HG03565 (cell line): Measurements from ENCODE around the gene NKAIN4.

Experiments
- ATAC-seq: cut with Tn5 transposase; IDR thresholded peaks from one replicate; pipeline ENCODE4 v1.9.1; 2021; ENCODE audit warnings: mild to moderate bottlenecking, moderate library complexity; ENCODE audit not compliant: unreplicated experiment

Gene NKAIN4

DNA sequence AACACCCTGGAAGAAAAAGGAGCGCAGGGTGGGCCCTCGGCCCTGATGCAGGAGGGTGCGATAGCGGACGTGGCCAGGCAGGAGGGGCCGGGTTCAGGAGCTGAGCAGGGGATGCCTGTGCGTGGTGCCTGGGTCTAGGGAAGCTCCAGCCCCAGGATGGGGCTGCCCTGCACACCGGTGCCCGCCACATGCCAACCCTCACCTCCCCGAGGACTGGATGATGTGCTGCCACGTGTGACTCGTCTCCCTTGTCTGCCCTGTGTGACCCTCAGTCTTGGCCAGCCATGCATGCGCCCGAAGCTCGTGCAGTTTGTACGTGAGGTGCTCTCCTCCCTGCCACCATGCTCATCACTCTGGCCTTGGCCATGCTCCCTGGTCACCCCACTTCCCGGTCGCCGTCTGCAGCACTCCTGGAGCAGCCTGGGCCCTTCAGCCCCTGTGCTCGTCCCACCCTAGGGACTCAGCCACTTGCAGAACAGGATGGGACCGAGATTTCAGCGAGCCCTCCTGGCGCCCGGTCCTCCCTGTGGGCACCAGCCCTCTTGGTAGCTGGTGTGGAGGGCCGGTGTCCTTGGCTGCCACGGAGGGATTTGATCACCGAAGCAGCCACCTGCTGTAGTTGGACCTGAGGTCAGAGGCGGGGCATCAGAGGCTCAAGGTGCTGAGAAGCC, 34.5 kb upstream of the NKAIN4 start:
- ATAC-seq = no peak

DNA sequence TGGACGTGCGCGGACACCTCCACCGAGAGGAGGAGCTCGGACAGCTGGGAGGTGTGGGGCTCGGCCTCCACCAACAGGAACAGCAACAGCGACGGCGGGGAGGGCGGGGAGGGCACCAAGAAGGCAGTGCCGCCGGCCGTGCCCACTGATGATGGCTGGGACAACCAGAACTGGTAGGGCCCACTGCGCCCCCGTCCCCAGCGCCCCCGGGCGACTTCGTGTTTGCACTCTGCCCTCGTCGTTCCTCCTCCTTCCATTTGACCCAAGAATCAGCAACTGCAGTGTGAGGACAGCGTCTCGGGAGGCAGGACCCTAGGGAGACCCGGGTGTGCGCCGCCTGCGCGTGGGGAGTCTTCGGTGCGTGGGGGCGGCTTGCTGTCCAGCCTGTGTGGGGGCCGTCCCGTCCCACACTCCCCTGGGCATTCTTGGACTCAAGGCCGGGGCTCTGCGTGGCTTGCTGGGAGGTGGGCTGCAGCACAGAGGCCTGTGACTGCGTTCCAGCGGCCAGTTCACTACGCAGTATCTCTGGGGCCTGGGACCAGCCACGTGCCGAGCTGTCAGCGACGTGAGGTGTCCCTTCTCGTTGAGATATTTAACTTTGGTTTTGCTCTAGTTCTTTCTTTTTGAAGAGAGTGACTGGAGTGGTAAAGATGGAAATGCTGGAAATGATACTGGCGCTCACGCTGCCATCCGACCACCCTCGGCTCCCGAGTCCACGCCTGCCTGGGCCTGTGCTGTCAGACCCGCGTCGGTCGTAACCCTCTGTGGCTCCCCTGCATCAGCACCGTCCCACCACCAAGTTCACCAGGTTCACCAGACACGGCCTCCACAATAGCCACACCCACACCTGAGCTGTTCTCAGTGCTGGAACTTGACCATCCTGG, 33.7 kb upstream of the NKAIN4 start:
- ATAC-seq = no peak

DNA sequence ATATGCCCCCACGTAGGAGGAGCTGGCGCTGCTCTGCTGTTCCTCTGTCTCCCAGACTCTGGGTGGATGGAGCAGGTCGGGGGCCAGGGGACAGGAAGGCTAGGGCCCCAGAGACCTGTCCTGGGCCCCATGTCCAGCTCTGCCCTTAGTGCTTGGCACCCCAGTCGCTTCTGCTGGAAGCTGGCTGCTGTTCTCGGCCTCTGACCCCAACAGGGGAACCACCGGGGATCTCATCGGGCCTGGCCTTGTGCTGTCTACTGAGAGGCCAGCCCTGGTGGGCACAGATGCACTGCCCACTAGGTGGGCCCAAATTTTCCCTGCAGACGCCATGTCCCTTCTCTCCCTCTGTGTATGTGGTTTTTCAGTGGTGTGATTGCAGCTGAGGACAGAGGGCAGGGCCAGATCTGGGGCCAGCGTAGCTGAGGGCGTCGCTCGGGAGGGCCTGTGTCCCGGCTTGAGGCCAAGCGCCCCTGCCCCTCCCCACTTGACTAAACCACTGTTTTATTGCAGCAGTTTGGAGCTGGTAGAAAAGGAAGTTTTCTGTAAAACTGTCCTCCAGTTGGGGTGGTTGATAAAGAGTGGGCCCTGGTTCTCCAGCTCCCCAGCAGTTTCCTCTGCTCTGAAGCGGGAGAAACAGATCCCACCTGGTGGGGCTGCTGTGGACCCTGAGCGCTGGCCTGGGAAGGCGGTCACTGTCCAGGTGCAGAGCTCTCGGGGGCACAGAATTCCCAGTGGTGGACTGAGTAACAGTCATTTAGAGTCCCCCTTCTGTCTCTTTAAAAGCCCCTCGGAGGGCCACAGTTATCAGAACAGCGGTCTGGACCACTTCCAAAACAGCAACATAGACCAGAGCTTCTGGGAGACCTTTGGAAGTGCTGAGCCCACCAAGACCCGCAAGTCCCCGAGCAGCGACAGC, 32.8 kb upstream of the NKAIN4 start:
- no peak for ATAC-seq

DNA sequence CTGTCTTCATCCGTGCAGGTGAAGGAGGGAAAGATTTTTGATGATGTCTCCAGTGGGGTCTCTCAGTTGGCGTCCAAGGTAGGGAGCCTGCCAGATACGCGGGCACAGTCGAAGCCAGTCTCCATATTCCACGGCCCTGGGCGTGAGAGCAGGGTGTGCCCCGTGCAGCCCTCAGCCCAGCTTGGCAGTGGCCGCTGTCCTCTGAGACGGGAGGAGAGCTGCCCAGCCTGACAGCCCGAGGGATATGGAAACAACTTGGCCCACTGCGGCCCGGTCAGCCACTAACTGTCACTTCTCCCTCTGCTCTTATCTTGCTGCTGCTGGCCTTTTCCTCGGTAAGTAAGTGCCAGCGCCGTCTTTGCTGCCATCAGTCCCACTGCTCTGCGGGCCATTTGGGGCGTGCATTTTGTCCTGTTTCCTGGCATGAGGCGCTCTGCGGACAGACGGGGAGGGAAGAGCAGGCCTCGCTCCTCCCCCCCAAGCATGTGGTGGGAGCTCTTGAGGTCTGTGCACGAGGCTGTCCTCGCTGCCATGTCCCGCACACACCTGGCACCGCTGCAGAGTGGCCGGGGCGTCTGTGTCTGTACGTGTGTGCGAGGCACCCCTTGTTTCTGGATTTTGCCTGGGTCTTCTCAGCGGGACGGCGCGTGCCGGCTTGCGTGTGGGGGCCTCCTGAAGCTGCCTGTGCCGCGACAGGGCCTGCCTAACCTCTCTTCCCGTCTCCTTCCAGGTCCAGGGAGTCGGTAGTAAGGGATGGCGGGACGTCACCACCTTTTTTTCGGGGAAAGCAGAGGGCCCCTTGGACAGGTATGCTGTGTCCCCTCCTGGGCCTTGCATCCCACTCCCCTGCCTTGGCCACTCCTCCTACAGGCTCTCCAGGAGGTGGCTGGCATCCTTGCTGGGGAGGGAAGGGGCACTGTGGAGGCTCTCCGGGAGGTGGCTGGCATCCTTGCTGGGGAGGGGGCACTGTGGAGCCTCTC, 31.7 kb upstream of the NKAIN4 start:
- no peak for ATAC-seq

DNA sequence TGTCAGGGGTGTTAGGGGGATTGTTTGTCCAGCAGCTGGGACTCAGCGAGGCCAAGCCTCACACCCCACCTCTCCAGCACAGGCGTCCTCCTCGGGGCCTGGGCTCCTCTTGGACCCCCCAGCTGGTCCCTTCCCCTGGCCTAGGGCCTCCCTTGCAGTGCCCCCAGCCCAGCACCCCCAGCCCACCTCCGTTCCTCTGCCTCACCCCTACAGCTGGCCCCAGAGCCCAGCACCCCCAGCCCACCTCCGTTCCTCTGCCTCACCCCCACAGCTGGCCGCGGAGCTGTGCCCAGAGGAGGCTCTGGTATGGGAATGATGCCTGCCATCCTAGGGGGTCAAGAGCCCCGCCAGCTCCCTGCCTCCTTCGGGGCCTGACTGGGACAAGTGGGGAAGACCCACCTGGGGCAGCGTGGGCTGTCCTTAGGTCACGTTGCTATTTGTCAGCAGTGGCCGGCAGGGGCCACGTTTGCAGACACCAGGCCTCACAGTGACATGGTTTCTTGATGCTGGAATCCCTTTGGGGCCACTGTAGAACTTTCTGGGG, 30.8 kb upstream of the NKAIN4 start:
- no peak for ATAC-seq

DNA sequence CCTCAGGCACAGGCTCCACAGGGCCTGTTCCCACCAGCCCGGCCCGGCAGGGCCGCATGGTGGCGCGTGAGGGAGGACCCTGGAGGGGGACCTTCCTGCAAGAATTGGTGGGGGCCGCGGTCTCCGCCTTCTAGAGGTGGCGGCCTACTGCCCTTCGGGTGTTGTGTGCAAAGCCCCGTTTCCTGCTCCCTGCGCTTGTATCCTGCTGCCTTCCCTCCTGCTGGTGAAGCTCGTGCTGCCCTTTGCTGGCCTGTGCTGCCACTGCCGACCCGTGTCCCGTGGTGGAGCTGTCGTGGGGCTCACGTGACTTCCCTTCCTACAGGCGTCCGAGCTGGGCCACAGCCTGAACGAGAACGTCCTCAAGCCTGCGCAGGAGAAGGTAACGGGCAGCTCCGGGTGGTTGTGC, 30.3 kb upstream of the NKAIN4 start:
- ATAC-seq = no peak

DNA sequence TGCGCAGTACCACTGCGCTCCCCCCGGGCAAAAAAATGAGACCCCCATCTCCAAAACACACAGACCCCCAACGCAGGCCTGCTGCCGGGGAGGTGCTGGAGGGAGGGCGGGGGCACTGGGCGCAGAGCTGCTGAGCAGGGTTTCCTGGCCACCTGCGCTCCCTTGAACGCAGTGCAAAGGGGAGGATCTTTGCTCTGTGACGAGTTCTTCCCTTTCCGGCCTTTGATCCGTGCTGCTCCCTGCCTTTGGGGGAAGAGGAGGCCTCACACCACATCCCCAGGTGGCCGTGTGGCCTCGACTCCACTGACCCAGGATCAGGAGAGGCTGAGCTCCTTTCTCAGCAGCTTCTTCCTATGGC, 29.8 kb upstream of the NKAIN4 start:
- no peak for ATAC-seq

DNA sequence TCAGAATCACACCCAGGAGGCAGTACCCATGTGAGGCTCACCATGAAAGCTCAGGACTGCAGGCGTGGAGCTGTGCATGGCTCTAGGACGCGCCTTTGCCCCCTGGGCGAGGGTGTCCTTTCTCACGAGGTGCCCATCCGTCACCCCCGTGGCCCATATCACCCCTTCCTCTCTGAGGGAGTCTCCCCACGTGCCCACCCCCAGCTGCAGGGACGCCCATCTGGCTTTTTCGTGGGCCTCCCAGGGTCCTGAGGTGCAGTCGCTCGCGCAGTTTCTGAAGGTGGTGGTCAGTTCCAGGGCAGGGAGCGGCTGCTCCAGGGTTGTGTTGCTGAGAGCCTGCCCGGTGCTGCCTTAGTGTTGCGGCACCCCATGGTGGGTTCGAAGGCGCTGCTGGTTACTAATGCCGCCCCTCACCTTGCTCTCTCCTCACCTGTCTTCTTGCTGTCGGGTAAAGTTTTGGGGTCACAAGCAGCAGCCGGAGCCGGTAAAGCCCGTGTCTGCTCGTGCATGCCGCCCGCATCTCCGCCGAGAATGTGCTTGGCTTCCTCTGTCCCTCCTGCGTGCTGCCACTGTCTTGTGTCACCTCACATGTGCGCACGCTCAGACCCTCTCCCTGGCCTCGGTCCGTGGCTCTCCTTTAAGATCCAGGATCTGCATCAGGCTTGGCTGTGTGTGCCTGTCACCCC, 29.3 kb upstream of the NKAIN4 start:
- no peak for ATAC-seq

DNA sequence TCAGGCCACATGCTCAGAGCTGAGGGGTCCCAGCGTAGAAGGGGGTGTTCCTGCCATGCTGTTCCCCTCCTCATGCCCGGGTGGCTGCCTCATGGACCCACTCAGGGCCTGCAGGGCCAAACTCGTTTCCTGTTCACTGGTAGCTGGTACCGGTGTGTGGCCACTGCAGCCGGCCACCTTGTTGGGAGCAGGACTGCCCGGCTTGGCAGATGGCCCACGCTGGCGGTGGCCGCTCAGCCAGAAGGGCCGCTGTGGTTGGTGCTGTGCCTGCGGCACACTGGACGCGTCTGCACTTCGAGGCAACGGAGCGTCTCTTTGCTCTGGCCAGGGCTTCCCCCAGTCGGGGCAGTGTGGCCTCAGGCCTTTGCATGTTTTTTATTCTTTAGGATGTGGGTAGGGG, 28.7 kb upstream of the NKAIN4 start:
- ATAC-seq = no peak

DNA sequence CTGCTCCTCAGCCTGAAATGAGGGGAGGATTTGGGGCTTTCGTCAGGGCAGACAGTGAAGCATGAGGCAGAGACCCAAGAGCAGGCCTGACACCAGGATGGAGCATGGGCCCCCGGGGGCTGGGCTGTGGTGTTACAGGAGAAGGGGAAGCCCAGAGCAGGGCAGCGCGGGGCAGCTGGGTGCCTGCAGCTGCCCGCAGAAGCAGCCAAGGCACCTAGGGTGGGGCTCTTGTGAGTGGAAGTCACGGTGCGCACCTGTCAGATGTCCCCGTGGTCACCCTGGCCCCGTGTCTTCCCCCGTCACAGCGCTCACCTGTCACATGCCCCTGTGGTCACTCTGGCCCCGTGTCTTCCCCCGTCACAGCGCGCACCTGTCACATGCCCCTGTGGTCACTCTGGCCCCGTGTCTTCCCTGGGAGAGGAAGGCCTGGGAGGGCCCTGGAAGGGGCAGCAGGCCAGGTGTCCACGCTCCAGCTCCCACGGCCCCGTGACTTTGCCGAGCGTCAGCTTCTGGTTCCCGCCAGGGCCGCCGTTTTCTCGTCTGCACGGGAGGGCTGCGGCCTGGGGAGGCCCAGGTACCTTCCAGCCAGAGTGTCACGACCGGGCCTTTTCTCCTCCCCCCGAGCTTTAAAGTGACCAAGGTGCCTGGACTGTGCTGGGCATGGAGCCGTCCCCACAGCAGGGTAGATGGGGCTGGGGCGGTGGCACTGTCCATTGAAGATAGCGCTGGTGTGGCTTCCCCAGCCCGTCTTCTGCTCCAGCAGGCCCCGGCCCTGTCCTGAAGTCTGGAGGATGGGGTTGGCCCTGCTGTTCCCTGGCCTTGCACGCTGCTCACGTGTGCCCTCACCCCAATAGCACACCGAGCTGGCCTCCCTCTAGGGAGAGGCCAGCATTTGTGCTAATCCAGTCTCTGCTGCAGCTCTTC, 27.7 kb upstream of the NKAIN4 start:
- ATAC-seq = no peak

DNA sequence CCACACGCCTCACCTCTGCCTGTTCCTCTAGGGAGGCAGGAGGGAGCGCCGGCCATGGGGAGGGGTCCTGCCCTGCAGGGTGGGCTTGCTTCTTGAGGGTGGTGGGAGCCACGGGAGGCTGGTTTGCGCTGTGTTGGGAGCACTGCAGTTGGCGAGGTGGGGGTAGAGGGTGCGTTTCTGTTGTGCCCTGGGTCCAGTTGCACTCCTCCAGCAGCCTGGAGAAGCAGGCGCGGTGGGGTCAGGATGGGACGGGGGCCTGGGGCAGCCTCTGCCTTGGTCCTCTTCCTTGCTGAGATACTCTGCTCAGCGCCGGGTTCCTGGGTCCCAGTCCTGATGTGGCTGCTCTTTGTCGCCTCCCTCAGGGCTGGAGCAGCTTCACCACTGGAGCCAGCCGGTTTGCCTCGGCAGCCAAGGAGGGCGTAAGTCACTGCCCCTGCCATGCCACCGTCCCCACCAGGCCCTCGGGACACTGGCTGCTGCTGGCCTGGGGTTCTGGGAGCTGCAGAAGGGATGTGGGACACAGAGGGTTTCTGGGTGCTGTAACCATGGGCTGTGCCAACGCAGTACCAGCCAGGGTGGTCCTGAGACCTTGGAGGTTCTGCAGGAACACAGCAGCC, 26.8 kb upstream of the NKAIN4 start:
- no peak for ATAC-seq

DNA sequence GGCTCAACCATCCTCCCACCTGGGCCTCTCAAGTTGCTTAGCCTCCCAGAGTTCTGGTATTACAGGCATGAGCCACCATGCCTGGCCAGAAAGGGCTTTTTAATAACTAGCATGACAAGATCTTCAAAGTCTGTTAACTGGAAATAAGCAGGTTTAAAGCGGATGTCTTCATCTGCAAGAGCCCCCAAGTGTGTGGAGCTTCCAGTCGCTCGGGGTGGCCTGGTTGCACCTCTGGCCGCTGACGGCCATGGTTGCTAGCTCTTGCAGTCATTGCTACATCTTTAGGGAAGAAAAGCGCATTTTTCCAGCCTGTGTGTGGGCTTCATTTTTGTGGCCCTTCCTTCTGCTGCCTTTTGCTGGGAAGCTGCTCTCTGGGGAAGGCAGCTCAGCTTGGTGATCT, 26.1 kb upstream of the NKAIN4 start:
- ATAC-seq = no peak

DNA sequence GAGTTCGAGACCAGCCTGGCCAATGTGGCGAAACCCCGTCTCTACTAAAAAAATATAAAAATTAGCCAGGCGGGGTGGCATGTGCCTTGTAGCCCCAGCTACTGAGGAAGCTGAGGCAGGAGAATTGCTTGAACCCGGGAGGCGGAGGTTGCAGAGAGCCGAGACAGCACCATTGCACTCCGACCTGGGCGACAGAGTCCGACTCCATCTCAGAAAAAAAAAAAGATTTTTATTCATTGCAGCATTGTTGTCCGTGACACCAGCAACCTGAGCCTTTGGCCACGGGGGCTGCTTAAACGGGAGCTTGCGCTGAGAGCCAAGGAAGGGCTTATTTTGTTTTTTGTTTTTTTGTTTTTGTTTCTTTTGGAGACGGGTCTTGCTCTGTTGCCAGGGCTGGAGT, 25.7 kb upstream of the NKAIN4 start:
- ATAC-seq = no peak

DNA sequence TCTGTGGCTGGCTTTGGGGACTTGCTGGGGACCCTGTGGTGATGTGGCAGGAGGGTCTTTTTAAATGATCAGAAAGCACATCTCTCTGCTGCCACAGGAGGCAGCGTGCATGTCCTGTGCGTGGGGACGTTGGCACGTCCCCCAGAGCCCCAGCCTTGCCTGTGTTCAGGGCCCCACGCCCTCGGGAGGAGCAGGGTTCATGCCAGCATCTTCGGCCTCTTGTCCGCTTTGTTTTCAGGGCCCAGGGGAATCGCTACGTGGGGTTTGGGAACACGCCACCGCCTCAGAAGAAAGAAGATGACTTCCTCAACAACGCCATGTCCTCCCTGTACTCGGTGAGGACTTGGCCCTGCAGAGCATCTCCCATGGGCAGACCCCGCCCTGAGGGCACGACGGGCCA, 24.4 kb upstream of the NKAIN4 start:
- ATAC-seq = no peak

DNA sequence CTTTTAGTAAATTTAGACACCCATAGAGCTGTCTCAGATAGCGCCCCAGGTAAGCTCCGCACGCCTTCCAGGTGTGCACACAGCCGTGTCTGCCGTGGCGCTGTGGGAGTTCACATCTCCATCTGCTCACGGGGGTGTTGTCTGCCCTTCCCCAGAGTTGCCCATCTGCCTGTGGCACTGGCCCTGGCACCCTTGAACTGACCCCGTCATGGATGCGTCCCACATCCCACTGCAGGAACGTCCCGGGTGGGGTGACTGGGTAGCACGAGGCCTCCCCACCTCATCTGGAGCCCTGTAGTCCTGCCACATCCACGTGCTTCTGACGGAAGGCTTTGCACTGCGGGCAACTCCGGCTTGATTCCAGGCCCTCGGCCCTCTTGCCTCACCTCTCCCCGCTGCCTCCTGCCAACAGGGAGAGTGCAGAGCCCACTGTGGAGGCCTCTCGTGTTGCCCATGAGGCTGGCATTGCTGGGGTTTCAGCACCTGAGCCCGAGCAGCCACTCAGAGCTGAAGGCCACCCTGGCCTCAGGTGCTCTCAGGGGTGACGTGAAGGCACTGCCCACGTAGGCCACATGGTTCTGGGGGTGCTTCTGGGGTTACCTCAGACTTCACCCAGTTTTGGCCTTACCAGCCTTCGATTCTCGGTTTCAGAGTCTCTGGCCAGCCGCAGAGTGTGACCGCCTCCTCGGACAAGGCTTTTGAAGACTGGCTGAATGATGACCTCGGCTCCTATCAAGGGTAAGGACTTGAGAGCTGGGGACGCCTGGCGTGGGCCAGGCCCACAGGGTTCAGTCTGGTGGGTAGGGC, 23.4 kb upstream of the NKAIN4 start:
- ATAC-seq = no peak

DNA sequence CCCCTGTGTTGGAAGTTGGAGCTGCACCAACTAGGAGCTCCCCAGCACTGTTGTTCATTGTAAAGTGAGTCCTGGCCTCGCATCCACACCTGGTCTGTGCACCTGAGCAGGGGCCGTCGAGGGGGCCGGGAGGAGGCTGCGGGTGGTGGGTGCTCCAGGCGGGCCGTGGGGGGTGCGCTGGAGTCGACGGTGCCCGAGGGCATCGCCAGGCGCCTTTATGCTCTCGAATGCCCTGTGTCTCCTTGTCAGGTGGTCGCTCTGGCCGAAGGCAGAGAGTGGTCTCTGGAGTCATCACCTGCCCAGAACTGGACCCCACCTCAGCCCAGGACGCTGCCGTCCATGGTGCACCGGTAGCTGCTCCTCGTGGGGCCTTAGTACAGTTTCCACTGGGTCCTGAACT, 22.7 kb upstream of the NKAIN4 start:
- ATAC-seq = no peak

DNA sequence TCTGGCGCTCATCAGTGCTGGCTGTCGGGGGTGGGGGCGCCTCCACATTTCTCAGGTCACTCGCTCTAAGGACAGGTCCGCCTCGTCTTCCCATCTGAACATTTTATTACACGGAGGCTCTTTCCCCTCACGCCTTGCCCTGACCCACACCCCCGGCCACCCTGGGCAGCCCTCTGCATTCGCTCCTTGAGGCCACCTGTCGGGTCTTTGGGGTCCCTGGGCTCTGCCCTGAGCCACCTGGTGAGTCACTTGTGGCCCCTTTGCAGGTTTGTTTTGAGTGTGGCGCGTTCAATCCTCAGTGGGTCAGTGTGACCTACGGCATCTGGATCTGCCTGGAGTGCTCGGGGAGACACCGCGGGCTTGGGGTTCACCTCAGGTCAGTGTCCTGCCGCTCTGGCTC, 21.6 kb upstream of the NKAIN4 start:
- ATAC-seq = no peak
